Endometrium (tissue), 2 donors: ENCODE results near the gene RIOK3.
A peak's percentile ranks its signal among the peaks of the same experiment; 100 is the strongest.
"Not testable (repeated sequence)": the region's sequence is repeated elsewhere in the genome, so short reads cannot be mapped to it uniquely, and the experiment has no call there.

ENCODE experiments used
- FAIRE-seq: peaks from 2 replicates; lab custom pipeline; 2012; peaks lifted over from hg19 to GRCh38; lab: Jason Lieb, UNC
- donor health status: control.
- donor health status: control.

Gene RIOK3, protein sequence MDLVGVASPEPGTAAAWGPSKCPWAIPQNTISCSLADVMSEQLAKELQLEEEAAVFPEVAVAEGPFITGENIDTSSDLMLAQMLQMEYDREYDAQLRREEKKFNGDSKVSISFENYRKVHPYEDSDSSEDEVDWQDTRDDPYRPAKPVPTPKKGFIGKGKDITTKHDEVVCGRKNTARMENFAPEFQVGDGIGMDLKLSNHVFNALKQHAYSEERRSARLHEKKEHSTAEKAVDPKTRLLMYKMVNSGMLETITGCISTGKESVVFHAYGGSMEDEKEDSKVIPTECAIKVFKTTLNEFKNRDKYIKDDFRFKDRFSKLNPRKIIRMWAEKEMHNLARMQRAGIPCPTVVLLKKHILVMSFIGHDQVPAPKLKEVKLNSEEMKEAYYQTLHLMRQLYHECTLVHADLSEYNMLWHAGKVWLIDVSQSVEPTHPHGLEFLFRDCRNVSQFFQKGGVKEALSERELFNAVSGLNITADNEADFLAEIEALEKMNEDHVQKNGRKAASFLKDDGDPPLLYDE

GRCh38 chr18:23452728-23453679 lies at the start of gene RIOK3:
RIOK3 (plus strand) TSS chr18:23453287; CDS start chr18:23453440, 153 bp downstream.
- peak; percentile 21 for FAIRE-seq

- FAIRE-seq: no peak
These were observed 49.8 kb upstream of the RIOK3 start for GRCh38 chr18:23403310-23403709.

- no peak for FAIRE-seq
These were observed 47.5 kb upstream of the RIOK3 start for GRCh38 chr18:23405636-23406035.

GRCh38 chr18:23406271-23406787 lies 46.8 kb upstream of the RIOK3 start:
- FAIRE-seq: no peak

GRCh38 chr18:23412351-23412964 lies 40.6 kb upstream of the RIOK3 start:
- FAIRE-seq: no peak

DNA sequence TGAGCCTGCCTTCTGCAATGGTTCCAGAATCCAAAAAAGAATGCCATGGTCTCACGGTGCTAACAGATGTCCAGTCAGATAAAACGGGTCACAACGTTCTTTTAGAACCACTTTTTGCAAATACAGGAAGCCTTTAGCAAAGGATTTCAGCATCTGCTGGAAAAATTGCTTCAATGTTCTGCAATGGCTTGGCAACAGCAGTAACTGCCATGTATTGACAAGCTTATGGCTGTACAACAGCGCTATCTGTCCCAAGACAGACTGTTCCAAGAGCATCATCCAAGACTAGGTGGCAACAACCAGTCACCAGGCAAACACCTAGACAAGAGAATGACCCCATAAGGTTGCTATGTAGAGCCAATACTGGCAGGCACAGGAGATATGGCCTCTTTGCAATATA lies 37.6 kb upstream of the RIOK3 start:
- FAIRE-seq: no peak

DNA sequence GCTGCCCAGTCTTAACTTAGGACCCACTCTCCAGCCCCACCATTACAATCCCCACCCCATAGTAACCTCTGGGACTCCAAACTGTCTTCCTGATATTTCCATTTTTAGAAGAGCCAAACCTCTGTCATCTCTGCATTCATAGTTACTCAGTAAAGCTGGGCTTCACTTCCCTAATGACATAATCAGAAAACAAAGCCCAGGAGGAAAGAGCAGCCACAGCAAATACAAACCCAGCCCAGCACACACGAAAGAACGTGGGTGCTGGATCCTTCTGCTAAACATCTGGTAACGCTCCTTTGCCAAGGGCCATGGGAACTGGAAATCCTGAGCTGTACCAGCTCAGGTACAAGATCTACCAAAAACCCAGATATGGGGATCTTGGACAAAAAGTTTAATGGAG lies 36.8 kb upstream of the RIOK3 start:
- FAIRE-seq: no peak

DNA sequence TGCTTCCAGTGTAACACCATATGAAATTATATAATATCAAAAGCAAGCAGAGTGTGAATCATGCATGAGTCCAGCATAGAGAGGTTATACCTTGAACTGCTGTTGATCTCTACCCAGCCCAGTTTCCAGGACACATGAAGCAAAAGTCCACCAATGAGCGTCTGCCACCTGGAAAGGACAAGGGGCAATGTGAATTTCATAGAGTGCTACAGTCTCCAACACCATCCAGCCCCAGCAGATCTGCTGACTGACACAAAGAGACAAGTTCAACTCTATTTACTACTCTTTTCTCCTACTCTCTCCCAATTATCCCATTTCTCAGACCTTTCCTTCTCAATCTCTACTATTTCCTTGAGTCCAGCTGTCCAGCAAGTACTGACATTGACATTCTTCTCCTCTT lies 31.8 kb upstream of the RIOK3 start:
- FAIRE-seq: no peak

DNA sequence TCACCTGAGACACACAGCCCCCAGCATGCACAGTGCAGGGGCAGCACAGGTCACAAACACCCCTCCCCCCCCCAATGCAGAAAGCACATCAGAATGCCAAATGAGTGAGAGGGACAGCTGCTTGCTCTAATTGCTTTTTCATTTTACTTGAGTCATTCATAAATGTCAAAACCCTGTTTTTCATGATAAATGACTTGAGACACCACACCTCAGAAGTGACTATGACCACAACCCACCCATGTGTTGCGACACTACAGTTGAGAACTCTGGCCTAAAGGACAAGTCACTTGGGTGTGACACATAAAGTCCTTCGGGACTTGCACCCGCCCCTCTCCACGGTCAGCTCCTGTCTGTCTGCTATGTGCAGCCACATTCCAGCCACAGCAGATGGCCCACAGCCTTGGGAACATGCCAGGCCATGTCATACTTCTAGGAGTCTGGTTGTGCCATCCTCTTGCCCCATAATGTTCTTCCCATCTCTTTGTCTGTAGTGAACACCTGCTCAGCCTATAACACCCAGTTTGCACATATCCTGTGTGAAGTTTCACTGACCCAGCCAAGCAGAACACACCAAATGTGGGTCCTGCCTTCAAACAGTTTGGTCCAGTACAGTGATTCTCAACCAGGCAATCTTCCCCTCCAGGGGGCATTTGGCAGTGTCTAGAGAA lies 30.2 kb upstream of the RIOK3 start:
- no peak for FAIRE-seq

DNA sequence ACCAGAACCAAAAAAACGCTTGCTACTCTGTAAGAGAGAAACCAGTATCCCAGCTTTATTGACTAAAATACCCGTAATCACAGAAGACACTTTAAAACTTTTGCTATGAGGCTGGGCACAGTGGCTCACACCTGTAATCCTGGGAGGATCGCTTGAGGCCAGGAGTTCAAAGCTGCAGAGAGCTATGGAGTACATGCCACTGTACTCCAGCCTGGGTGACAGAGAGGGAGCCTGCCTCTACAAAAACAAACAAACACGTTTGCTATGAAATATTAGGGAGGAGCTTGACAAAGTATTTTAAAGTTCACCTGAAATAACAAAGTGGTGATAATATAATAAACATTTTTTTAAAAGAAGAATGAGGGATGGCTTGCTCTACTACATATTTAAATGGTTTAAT lies 28.5 kb upstream of the RIOK3 start:
- no peak for FAIRE-seq

DNA sequence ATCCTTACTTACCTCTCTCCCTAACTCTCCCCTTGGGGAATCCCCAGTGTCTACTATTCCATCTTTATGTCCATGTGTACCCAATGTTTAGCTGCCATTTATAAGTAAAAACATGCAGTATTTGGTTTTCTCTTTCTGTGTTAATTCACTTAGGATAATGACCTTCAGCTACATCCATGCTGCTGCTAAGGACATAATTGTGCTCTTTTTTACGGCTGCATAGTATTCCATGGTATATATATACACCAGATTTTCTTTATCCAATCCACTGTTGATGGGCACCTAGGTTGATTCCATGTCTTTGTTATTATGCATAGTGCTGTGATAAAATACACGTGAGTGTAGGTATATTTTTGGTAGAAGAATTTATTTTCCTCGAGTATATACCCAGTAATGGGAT lies 24.3 kb upstream of the RIOK3 start:
- FAIRE-seq: no peak

- FAIRE-seq: not testable (repeated sequence)
These were observed 23.5 kb upstream of the RIOK3 start for GRCh38 chr18:23429538-23429937.

GRCh38 chr18:23433360-23433759 lies 19.7 kb upstream of the RIOK3 start:
- no peak for FAIRE-seq

GRCh38 chr18:23437357-23438045 lies 15.6 kb upstream of the RIOK3 start:
- FAIRE-seq: no peak

DNA sequence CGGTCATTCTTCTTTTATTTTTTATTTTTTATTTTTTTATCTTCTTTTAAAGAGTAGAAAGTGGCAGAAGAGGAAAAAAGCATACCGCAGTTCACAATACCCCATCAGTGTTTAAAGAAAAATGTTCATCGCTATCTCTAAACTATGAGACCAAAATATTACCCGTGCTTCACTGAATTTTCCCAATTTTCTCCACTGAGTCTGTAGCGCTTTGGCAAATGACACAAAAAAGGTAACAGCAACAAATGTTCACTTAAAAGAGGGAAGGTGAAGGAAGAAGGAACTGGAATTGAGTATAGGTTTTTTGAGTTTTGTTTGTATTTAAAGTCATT lies 15.1 kb upstream of the RIOK3 start:
- FAIRE-seq: no peak

- FAIRE-seq: no peak
These were observed 14.3 kb upstream of the RIOK3 start for GRCh38 chr18:23438608-23439366.

- no peak for FAIRE-seq
These were observed 13.0 kb upstream of the RIOK3 start for GRCh38 chr18:23440131-23440530.

DNA sequence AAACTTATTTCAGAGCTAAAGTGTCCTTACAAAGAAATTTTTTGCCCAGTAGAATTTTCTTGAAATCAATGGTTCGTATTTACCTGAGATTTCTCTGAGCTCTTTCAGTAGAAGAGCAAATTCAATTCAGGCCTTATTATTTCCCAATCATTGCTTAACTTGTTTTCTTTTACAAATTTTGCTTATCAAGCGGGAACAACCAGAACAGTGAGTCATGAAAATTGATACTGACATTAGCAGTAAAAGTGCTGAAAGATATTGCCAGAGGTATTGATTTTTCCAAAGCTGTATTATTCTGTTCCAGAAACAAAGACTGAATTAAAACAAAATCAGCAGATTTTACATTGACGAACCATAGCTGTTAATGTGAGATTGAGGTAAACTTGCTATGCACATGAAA lies 10.1 kb upstream of the RIOK3 start:
- FAIRE-seq: no peak

DNA sequence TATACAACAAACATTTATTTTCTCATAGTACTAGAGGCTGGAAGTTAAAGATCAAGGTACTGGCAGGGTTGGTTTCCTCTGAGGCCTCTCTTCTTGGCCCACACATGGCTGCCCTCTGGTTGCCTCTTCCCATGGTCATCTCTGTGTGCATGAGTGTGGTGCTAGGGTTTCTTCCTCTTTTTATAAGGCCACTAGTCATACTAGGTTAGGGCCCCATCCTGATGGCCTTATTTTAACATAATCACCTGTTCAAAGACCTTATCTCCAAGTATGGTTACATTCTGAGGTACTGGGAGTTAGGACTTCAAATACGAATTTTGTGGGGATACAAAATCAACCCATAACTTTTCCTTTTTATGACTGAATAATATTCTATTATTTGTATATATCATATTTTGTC lies 4.8 kb upstream of the RIOK3 start:
- no peak for FAIRE-seq

DNA sequence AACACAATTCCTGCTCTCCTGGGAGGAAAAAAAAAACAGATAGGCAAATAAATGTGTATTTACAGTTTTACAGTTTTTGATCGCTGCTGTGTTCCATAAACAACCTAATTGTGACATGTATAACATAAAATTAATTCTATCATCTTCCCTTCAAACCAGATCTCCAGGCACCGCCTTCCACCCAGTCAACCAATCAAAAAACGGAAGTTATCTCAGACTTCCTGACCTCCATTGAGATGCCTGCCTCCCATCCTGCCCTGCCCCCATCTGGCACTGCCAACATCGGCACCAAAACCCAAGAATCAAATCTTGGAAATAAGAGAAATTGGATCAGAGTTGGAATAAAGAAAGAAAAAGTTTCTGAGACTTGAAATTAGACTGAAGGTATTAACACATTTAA lies 3.1 kb upstream of the RIOK3 start:
- no peak for FAIRE-seq
